K562 (cell line): ENCODE results near the gene AGO4. TPM values are rescaled to one million over a fixed set of nuclear protein-coding genes. Genes with fewer than 3 reads are reported as not detected.

Source experiments
- ARID3A ChIP-seq: IDR thresholded peaks from 2 replicates; pipeline ENCODE4 v1.6.1; 2012; ENCODE audit warnings: low read depth, low read length, improper control_type of control experiment, borderline replicate concordance
- ASH1L ChIP-seq: fragments of 450-650 bp; IDR thresholded peaks from 2 replicates; pipeline ENCODE4 v1.6.1; 2018; ENCODE audit warnings: borderline replicate concordance, mild to moderate bottlenecking, low read depth; ENCODE audit not compliant: partially characterized antibody
- DPF2 ChIP-seq: fragments of 450-650 bp; IDR thresholded peaks from 2 replicates; pipeline ENCODE4 v1.6.1; 2016
- FOXP1 ChIP-seq: sonication (generic); formaldehyde crosslinking; IDR thresholded peaks from 2 replicates; pipeline ENCODE4 v1.8.0; 2022; ENCODE audit warnings: mild to moderate bottlenecking, missing genetic modification reagents
- HBP1 ChIP-seq: fragments of 450-650 bp; formaldehyde crosslinking; IDR thresholded peaks from 2 replicates; pipeline ENCODE4 v1.4.0; 2022; ENCODE audit warnings: missing genetic modification characterization
- HDAC2 ChIP-seq: fragments of 450-650 bp; IDR thresholded peaks from 2 replicates; pipeline ENCODE4 v1.6.1; 2016; ENCODE audit warnings: mild to moderate bottlenecking
- HLTF ChIP-seq: fragments of 450-650 bp; IDR thresholded peaks from 2 replicates; pipeline ENCODE4 v1.6.1; 2016
- IRF1 ChIP-seq: sonication (generic); formaldehyde crosslinking; IDR thresholded peaks from 2 replicates; pipeline ENCODE4 v1.8.0; 2022; ENCODE audit warnings: missing genetic modification reagents, mild to moderate bottlenecking, borderline replicate concordance
- NFE2 ChIP-seq: IDR thresholded peaks from 2 replicates; pipeline ENCODE4 v1.6.1; 2014; ENCODE audit warnings: antibody characterized with exemption, low read depth
- NRF1 ChIP-seq, 2 experiments: fragments of 450-650 bp; IDR thresholded peaks in 1 of 2; conservative IDR thresholded peaks in 1 of 2; 2 replicates each; pipeline ENCODE4 v1.6.1; 2014; ENCODE audit warnings: mild to moderate bottlenecking in 2 of 2
- POLR2AphosphoS5 ChIP-seq: IDR thresholded peaks from 2 replicates; pipeline ENCODE4 v1.6.1; 2011; ENCODE audit warnings: mild to moderate bottlenecking, low read depth, low read length, moderate library complexity; ENCODE audit not compliant: control insufficient read depth, insufficient read depth
- RFX1 ChIP-seq: fragments of 450-650 bp; IDR thresholded peaks from 2 replicates; pipeline ENCODE4 v1.6.1; 2016; ENCODE audit warnings: mild to moderate bottlenecking, moderate library complexity
- SMARCE1 ChIP-seq: fragments of 450-650 bp; IDR thresholded peaks from 2 replicates; pipeline ENCODE4 v1.7.1; 2016; ENCODE audit warnings: mild to moderate bottlenecking
- SNRNP70 ChIP-seq: fragments of 200-400 bp; formaldehyde crosslinking; optimal IDR thresholded peaks from 2 replicates; pipeline ENCODE3; 2017; ENCODE audit warnings: low read depth, low read length
- TFAP4 ChIP-seq: sonication (generic); formaldehyde crosslinking; IDR thresholded peaks from 2 replicates; pipeline ENCODE4 v1.8.0; 2022; ENCODE audit warnings: missing genetic modification reagents, mild to moderate bottlenecking, moderate library complexity, borderline replicate concordance
- TOE1 ChIP-seq, 2 experiments: fragments of 450-650 bp in 1 of 2; sonication (generic) in 1 of 2; formaldehyde crosslinking in 1 of 2; IDR thresholded peaks; 2 replicates each; pipeline versions ENCODE4 v1.7.1 to v1.8.0; 2016 to 2022; ENCODE audit warnings: borderline replicate concordance in 2 of 2, mild to moderate bottlenecking in 2 of 2, antibody characterized with exemption in 1 of 2, inconsistent platforms in 1 of 2, low read depth in 1 of 2, missing genetic modification reagents in 1 of 2, moderate library complexity in 1 of 2
- ZFP1 ChIP-seq: fragments of 450-650 bp; formaldehyde crosslinking; IDR thresholded peaks from 2 replicates; pipeline ENCODE4 v1.4.0; 2020; ENCODE audit warnings: mild to moderate bottlenecking, mixed read lengths
- ZNF175 ChIP-seq: fragments of 200-800 bp; sonication (Bioruptor generic); IDR thresholded peaks from 2 replicates; pipeline ENCODE4 v1.6.1; 2016; ENCODE audit warnings: low read depth, mild to moderate bottlenecking, missing genetic modification characterization, missing compliant biosample characterization
- ZNF280B ChIP-seq: fragments of 250-450 bp; sonication (Bioruptor Pico); IDR thresholded peaks from 2 replicates; pipeline ENCODE4 v1.5.1; 2021; ENCODE audit warnings: mild to moderate bottlenecking
- ZNF282 ChIP-seq: sonication (generic); formaldehyde crosslinking; IDR thresholded peaks from 2 replicates; pipeline ENCODE4 v1.8.1; 2023; ENCODE audit warnings: missing genetic modification reagents
- ZNF3 ChIP-seq: fragments of 250-450 bp; sonication (Bioruptor Pico); IDR thresholded peaks from 2 replicates; pipeline ENCODE4 v1.5.0; 2021; ENCODE audit warnings: mild to moderate bottlenecking, moderate library complexity
- ZNF717 ChIP-seq: fragments of 250-450 bp; sonication (Bioruptor Pico); IDR thresholded peaks from 2 replicates; pipeline ENCODE4 v1.5.0; 2021
- ZNF76 ChIP-seq: fragments of 250-450 bp; sonication (Bioruptor Pico); IDR thresholded peaks from 2 replicates; pipeline ENCODE4 v1.4.0; 2020; ENCODE audit warnings: mild to moderate bottlenecking, moderate library complexity, borderline replicate concordance
- polyA plus RNA-seq, 8 experiments: library from polyadenylated mRNA; depleted of rRNA in 4 of 8; stranded (reverse) in 5 of 8; unstranded in 3 of 8; fragments of >200 nt; fragmentation: Nextera tagmentation in 2 of 8; fragmentation: Illumina TruSeq in 1 of 8; extraction: Ambion mirVana in 2 of 8; extraction: Trizol in 1 of 8; gene quantifications; 2 replicates each; pipeline versions ENCODE4 v1.2.1 to v1.2.3, GENCODE V29; 2011 to 2014; ENCODE audit warnings: inconsistent platforms in 1 of 8, missing spikeins in 1 of 8
- total RNA-seq, 7 experiments: library from RNA; depleted of rRNA in 6 of 7; stranded (reverse); fragments of >200 nt in 6 of 7; fragmentation: Illumina TruSeq in 2 of 7; extraction: Trizol in 2 of 7; gene quantifications; 2 replicates each; pipeline versions ENCODE4 v1.2.1 to v1.2.3, GENCODE V29; 2011 to 2021; ENCODE audit warnings: low replicate concordance in 1 of 7

The AGO4 gene
- total and polyA plus RNA-seq, 9 of the 15 experiments (the other 6 are each of a cell fraction or from before 2014, with no cell fraction given), result 1.3 to 10.5 (median 6.5) TPM

GRCh38 chr1:35808450-35809113, 766 bp downstream of the AGO4 start (continued):
- peak; percentile 41; the same call in 1 of the 2 replicates for TF ChIP-seq SMARCE1
- TF ChIP-seq ZNF280B, result no peak
- no peak for TF ChIP-seq HLTF
- TF ChIP-seq ZNF282 (CRISPR knock-in tag), result no peak
- TF ChIP-seq ZNF3 (CRISPR knock-in tag), result no peak
- TF ChIP-seq NFE2, result no peak
- TF ChIP-seq ZNF717 (CRISPR knock-in tag), result no peak
- no peak; a peak in 1 of 4 replicates for TF ChIP-seq NRF1 (conservative IDR thresholded peaks at IDR 0.05 in 1 of 2, IDR thresholded peaks at IDR 0.05 in 1 of 2)
- no peak for TF ChIP-seq DPF2
- no peak for TF ChIP-seq TOE1 (IDR thresholded peaks at IDR 0.05; ENCODE audit: borderline replicate concordance)
- no peak for TF ChIP-seq TOE1 (CRISPR knock-in tag; IDR thresholded peaks at IDR 0.05; ENCODE audit: borderline replicate concordance, low read depth)
- no peak for TF ChIP-seq SNRNP70
- no peak for TF ChIP-seq HDAC2
- TF ChIP-seq HBP1 (CRISPR knock-in tag), result no peak
- no peak for TF ChIP-seq ASH1L
- no peak for TF ChIP-seq POLR2AphosphoS5
- TF ChIP-seq RFX1, result no peak
- peak; percentile 25; the same call in 1 of the 2 replicates for TF ChIP-seq TFAP4 (CRISPR knock-in tag)
- 0 out of 2 replicates have a peak, but pooled peaks have one; percentile 24 for TF ChIP-seq ZNF76 (CRISPR knock-in tag)
- TF ChIP-seq ARID3A, result no peak
- TF ChIP-seq FOXP1, result no peak
- TF ChIP-seq ZNF175 (CRISPR knock-in tag), result no peak; the same call in 1 of the 2 replicates
- TF ChIP-seq ZFP1 (CRISPR knock-in tag), result no peak
- no peak for TF ChIP-seq IRF1 (CRISPR knock-in tag)
